ENCODE results near the gene PLCB2.

The PLCB2 gene

GRCh38 chr15:40306908-40307307 lies 827 bp downstream of the PLCB2 start:
- ChIA-PET POLR2A (no interaction called here), CTCF (interaction anchor here (0.8 to 16.0 kb wide), 8 partner anchors 13 to 68 kb away, joined by 3 to 248 read pairs (median 5); no protein-coding TSS in a partner anchor)
- no peak for TF ChIP-seq REPIN1 (tag by site-specific recombination; IDR thresholded peaks at IDR 0.05; ENCODE audit: low read depth)
- no peak overlapping the region for H3K4me3 ChIP-seq (ENCODE audit: low read depth, low read length)
- no peaks in the 10 kb centered on the region for H3K36me3 ChIP-seq (ENCODE audit: control insufficient read depth in 2 of 2, insufficient read depth in 1 of 2, low read length in 2 of 2)
- H3K4me1 ChIP-seq (ENCODE audit: control insufficient read depth, insufficient read depth, low read length): no peaks in the 10 kb centered on the region
- H3K27ac ChIP-seq (ENCODE audit: extremely low read depth, low read depth, low read length): no peak overlapping the region
- no peaks in the 10 kb centered on the region for H3K9me3 ChIP-seq (ENCODE audit: control insufficient read depth, insufficient read depth, low read depth, low read length)

- Histone ChIP-seq H3K4me1 (ENCODE audit: control insufficient read depth, insufficient read depth, low read length) (no peaks in the 10 kb centered on the region), H3K36me3 (ENCODE audit: control insufficient read depth in 2 of 2, insufficient read depth in 1 of 2, low read length in 2 of 2) (no peaks in the 10 kb centered on the region), H3K4me3 (ENCODE audit: low read depth, low read length) (no peak overlapping the region), H3K27ac (ENCODE audit: extremely low read depth, low read depth, low read length) (no peak overlapping the region), H3K9me3 (ENCODE audit: control insufficient read depth, insufficient read depth, low read depth, low read length) (no peaks in the 10 kb centered on the region)
- ChIA-PET CTCF (interaction anchor here (0.8 to 16.0 kb wide), 6 partner anchors 13 to 67 kb away, joined by 3 to 248 read pairs (median 5); no protein-coding TSS in a partner anchor), POLR2A (no interaction called here)
- TF ChIP-seq, protein P1, sequence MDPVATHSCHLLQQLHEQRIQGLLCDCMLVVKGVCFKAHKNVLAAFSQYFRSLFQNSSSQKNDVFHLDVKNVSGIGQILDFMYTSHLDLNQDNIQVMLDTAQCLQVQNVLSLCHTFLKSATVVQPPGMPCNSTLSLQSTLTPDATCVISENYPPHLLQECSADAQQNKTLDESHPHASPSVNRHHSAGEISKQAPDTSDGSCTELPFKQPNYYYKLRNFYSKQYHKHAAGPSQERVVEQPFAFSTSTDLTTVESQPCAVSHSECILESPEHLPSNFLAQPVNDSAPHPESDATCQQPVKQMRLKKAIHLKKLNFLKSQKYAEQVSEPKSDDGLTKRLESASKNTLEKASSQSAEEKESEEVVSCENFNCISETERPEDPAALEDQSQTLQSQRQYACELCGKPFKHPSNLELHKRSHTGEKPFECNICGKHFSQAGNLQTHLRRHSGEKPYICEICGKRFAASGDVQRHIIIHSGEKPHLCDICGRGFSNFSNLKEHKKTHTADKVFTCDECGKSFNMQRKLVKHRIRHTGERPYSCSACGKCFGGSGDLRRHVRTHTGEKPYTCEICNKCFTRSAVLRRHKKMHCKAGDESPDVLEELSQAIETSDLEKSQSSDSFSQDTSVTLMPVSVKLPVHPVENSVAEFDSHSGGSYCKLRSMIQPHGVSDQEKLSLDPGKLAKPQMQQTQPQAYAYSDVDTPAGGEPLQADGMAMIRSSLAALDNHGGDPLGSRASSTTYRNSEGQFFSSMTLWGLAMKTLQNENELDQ (tag by site-specific recombination; IDR thresholded peaks at IDR 0.05; ENCODE audit: low read depth): no peak
- TF ChIP-seq ZSCAN18 (tag by site-specific recombination; IDR thresholded peaks at IDR 0.05): no peak
- no peak for TF ChIP-seq REPIN1 (tag by site-specific recombination; IDR thresholded peaks at IDR 0.05; ENCODE audit: low read depth)
- no peak for TF ChIP-seq ZNF121 (tag by site-specific recombination; IDR thresholded peaks at IDR 0.05)
These were observed 1.4 kb downstream of the PLCB2 start for GRCh38 chr15:40306371-40306770.

DNA sequence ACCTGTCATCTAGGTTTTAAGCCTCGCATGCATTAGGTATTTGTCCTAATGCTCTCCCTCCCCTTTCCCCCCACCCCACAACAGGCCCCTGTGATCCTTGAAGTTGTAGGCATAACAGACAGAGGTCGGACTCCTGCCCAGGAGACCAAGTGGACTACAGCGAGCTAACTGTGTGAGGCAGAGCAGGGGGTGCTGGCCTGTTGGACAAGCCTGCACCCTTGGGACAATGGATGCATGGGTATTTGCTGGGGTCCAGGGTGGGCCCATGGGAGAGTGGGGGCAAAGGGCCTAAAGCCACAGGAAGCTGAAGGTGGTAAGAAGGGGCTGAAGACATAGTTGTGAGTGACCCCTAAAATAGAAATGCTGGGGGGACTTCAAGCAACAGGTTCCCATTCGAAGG lies 2.5 kb downstream of the PLCB2 start:
- POLR2A ChIA-PET: no interaction called here
- Histone ChIP-seq H3K36me3 (ENCODE audit: control insufficient read depth in 2 of 2, insufficient read depth in 1 of 2, low read length in 2 of 2) (no peaks in the 10 kb centered on the region), H3K9me3 (ENCODE audit: control insufficient read depth, insufficient read depth, low read depth, low read length) (no peaks in the 10 kb centered on the region), H3K27ac (ENCODE audit: extremely low read depth, low read depth, low read length) (no peak overlapping the region), H3K4me3 (ENCODE audit: low read depth, low read length) (no peak overlapping the region), H3K4me1 (ENCODE audit: control insufficient read depth, insufficient read depth, low read length) (no peaks in the 10 kb centered on the region)
- TF ChIP-seq GFI1B (tag by site-specific recombination; IDR thresholded peaks at IDR 0.05) (no peak), ZNF311 (tag by site-specific recombination; IDR thresholded peaks at IDR 0.05; ENCODE audit: borderline replicate concordance) (no peak), ZNF37A (tag by site-specific recombination; IDR thresholded peaks at IDR 0.05) (no peak), ZNF146 (tag by site-specific recombination; IDR thresholded peaks at IDR 0.05) (no peak), ZNF10 (tag by site-specific recombination; IDR thresholded peaks at IDR 0.05) (no peak), ZNF174 (tag by site-specific recombination; IDR thresholded peaks at IDR 0.05) (no peak), BCL11B (tag by site-specific recombination; IDR thresholded peaks at IDR 0.05; ENCODE audit: low read depth) (no peak), SCRT2 (tag by site-specific recombination; IDR thresholded peaks at IDR 0.05) (0 out of 2 replicates have a peak, but pooled peaks have one; percentile 17)
- CTCF ChIA-PET: interaction anchor here (16.0 kb wide), 1 partner anchor 30 kb away, joined by 248 read pairs; no protein-coding TSS in a partner anchor

DNA sequence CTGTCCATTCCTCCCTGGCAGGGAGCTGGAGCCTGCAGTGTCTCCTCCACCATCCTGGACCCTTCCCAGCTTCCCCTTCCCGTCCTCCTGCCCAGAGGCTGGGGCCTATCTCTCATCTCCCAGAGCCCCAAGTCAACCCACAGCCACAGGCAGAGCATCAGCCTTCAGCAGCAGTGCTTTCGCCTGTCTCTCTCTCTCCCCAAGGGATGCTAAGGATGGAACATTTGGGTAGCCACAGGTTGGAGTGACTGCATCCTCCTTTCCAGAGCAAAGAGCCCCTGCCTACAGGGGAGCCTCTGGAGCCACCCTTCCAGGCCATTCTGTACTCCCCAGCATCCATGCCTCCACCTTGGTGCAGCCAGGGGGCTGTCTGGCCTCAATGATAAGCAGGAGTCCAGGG lies 4.2 kb downstream of the PLCB2 start:
- H3K4me1 ChIP-seq (ENCODE audit: control insufficient read depth, insufficient read depth, low read length): no peaks in the 10 kb centered on the region
- H3K36me3 ChIP-seq (ENCODE audit: control insufficient read depth in 2 of 2, insufficient read depth in 1 of 2, low read length in 2 of 2): no peaks in the 10 kb centered on the region
- TF ChIP-seq, protein P2, sequence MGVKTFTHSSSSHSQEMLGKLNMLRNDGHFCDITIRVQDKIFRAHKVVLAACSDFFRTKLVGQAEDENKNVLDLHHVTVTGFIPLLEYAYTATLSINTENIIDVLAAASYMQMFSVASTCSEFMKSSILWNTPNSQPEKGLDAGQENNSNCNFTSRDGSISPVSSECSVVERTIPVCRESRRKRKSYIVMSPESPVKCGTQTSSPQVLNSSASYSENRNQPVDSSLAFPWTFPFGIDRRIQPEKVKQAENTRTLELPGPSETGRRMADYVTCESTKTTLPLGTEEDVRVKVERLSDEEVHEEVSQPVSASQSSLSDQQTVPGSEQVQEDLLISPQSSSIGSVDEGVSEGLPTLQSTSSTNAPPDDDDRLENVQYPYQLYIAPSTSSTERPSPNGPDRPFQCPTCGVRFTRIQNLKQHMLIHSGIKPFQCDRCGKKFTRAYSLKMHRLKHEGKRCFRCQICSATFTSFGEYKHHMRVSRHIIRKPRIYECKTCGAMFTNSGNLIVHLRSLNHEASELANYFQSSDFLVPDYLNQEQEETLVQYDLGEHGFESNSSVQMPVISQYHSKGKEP (tag by site-specific recombination; IDR thresholded peaks at IDR 0.05): no peak
- TF ChIP-seq SCRT2 (tag by site-specific recombination; IDR thresholded peaks at IDR 0.05): 0 out of 2 replicates have a peak, but pooled peaks have one; percentile 9
- H3K9me3 ChIP-seq (ENCODE audit: control insufficient read depth, insufficient read depth, low read depth, low read length): no peaks in the 10 kb centered on the region
- H3K27ac ChIP-seq (ENCODE audit: extremely low read depth, low read depth, low read length): no peak overlapping the region
- POLR2A ChIA-PET: no interaction called here
- no peak overlapping the region for H3K4me3 ChIP-seq (ENCODE audit: low read depth, low read length)
- CTCF ChIA-PET: interaction anchor here (1.1 kb wide), 1 partner anchor 29 kb away, joined by 6 read pairs; no protein-coding TSS in a partner anchor
